C1 segment of cervical spinal cord (tissue), 14 donors: ENCODE data around the gene SS18.

Experiments used
- DNase-seq, 14 donors: peaks; one replicate each; lab custom pipeline; 2025; lab: John Stamatoyannopoulos, UW

The SS18 gene

DNA sequence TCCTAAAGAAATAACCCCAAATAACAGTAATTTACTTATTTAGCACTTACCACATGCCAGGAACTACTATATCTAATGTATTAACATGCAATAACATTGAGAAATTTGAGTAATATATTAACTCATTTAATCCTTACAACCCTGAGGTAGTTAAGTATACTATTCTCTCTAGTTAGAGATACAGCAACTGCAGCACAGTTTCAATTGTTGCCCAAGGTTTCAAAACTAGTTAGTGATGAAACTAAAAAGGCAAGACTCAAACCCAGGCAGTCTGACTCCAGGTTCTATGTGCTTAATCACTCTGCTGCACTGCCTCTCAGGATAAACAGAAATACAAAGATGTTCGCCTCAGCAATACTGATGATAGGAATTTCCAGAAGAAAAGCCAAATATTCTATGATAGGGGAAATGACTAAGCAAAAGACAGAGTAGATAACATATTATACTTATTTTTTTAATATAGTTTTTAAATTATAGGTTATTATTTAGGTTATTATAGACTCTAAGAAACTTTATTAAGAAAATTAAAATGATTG, 88.0 kb downstream of the SS18 start:
- DNase-seq, result no peak

DNA sequence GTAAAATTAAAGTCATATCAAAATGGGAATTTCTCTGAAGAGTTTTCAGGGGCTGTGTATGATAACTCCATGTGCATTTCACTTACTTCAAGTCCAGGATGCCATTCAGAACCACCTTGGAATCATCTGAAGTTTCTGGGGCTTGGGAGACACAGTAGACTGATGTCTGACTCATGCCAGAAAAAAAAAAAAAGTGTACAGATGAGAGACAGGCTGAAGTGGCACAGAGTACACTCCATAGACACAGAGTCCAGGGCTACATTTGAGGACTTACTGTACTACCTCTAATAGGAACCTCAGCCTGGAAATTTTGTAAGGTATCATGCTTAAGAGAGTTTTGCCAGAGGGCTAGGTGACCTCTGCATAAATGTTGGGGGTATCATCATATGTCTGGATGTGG, 92.0 kb downstream of the SS18 start:
- no peak for DNase-seq

DNA sequence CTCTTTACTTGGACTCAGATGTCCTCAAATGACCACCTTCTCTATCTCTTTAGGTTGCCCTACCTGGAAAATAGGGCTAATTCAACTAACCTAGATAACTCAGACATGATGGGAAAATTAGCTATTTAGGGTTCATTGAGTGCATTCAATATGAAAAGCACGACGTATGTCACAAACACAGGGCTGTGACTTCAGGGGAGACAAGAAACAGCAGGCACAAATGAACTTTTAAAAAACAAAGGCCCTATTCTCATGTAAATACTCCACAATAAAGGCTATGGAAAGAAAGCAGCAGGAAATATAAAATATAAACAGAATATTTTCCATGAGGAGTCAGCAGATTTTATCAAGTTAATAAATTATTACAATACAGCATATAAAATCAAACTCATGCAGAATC, 97.8 kb downstream of the SS18 start:
- DNase-seq, result no peak

DNA sequence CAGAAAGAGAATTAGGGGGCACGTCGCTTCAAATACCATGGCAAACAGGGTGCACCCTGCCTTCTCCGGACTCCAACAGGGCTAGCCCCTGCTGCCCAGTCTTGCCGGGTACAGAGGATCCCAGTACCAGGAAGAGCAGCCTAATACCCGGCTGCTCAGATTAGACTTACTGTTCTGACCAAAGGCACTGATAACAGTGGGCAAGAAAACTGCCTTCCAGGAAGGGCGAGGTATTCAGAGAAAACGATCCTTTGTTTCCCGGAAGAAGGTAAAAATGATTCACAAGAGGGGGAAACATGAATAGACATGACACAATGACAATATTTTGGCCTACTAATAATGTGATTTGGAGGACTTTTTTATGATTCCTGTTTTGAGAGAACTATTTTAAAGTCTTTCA, 99.9 kb downstream of the SS18 start:
- DNase-seq, result no peak

DNA sequence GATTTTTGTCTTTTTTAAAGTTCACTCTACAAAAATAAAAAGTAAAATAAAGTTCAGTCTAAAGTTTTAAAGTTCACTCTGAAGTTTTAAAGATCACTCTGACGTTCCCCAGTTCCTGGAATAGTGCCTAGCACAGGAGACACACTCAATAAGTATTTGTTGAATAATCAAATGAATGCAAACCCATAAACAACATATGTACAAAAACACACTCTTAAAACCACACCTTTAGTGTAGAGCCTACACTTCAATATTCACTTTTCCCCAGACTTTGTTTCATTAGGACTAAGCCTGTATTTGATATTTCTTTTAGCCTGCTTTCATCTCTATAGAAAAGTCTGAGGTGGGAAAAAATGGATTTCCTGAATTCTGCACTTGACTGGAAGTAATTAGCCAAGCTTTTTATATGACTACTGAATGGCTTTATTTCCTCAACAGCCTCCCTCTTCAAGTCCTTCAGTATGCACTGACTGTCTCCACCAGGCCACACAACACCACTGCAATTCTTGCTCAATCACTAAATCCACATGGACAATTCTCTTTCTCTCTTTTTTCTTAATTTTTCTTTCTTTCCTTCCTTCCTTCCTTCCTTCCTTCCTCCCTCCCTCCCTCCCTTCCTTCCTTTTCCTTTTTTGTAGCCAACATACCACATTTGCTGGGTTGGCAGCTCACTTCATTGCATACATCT, 104.6 kb downstream of the SS18 start:
- DNase-seq, result no peak

DNA sequence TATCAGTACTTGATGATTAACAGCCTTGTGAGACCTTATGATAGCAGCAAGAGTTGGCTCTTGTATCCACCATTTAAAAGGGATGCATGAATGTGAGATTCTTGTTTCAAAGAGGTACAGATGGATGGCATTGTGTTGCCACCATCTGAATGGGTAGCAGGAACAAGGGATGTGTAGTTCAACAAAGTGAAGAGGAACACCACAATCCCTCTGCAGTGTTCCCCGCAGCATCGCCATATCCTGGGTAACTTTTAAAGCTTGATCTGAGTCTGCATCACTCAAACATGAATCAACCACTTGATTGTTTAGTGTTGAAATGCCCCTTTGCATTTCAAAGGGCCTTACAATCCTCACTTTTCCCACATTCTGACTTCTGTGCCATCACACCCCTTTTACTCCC, 106.7 kb downstream of the SS18 start:
- DNase-seq, result no peak

DNA sequence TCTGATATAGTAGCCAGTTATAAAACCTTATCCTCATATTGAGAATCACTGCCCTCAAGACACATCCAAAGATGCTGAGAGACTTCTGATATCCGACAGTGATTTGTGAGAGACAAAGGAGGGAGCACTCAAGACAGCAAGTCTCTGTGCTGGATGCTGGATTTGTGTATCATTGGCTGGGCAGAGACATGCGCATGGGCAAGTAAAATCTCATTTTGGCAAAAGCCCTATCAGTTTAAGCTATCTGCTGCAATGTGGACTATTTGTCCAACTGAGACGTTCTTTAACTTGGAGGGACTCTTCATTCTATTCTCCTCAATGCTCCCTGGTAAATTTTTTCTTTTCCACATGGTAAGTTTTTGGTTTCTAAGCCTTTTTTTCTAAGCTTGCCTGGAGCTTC, 107.5 kb downstream of the SS18 start:
- DNase-seq, result no peak

DNA sequence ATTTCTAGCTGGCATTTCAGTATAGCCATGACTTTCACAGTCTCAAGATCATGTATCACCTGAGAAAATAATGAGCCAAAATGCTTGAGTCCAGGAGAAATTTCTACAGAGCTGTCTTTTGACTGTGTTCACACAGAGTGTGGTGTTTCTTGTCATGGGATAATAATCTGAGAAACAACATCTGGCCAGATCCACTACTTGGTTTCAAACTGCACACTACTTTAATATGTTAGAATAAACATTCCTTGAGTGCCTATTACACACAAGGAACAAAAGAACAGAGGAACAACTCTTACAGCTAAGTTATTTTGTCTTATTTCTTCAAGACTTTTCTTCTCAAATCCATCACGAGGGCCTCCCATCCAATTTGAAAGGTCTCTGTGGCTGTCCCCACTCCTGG, 108.3 kb downstream of the SS18 start:
- DNase-seq, result no peak

DNA sequence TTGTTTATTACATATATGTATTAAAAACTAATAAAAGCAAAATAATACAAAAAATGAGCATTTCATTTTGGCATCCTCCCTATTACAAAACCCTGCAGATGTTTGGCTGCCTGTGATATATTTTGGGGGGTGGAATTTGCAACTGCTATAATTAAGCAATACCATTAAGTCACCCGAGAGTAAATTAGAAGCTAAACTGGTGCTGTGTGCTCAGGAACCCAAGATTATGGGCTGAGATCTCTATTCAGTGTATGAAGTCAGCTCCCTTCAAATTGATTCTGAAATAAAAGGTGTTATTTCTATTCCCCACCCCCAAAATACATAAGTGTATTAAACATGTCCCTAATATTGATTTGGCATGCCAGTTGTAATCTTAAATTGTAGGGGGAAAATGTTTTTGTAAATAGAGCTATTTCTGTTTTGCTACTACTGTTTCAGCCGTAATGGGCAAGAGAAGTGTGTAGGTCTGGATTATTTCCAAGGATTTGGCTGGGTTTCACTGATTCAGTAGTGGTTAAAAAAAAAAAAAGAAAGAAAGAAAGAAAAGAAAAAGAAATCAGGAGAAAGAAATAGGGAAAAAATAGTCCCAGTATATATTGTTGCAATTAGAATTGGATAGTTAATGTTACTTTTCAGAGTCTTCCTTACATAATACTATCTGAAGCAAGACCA, 110.9 kb downstream of the SS18 start:
- no peak for DNase-seq

DNA sequence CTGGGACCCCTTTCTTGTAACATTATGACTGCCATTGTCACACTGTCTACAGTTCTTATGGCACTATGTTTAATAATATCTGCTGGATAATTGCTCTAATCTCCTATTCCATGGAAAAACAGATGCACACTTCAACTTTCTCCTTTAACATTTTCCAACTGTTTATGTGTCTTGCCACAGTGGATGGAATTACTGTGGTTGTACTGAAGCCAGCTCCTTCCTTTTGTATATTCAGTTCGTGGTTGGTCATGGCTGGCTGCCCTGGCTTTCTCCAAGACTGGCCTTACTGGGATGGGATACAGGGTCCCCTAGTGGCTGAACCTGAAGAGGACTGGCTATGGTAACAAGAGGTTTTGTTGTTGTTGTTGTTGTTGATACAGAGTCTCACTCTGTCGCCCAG, 113.9 kb downstream of the SS18 start:
- DNase-seq, result no peak

DNA sequence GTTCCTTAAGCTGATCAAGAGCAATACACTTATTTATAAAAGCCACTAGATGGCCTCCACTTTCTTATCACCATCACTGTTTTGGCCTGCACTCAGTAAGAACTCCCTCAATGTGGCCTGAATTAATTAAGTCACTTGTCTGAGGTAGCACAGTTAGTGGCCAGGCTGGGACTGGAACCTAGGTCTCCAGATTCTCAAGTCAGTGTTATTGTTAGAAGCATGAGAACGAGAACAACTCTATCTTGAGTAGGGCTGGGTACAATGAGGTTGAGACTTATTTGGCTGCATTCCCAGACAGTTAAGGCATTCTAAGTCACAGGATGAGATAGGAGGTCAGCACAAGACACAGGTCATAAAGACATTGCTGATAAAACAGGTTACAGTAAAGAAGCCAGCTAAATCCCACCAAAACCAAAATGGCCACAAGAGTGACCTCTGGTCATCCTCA, 115.8 kb downstream of the SS18 start:
- no peak for DNase-seq
